COLO668 (cell line): ENCODE results near the gene ATG2B.
A peak's percentile ranks its signal among the peaks of the same experiment; 100 is the strongest.

Source experiments
- DNase-seq: peaks from one replicate; lab custom pipeline; 2025; ENCODE audit not compliant: unreplicated experiment; lab: John Stamatoyannopoulos, UW

Gene ATG2B

GRCh38 chr14:96271421-96271762 is 91.7 kb downstream of the ATG2B start:
- DNase-seq: no peak

DNA sequence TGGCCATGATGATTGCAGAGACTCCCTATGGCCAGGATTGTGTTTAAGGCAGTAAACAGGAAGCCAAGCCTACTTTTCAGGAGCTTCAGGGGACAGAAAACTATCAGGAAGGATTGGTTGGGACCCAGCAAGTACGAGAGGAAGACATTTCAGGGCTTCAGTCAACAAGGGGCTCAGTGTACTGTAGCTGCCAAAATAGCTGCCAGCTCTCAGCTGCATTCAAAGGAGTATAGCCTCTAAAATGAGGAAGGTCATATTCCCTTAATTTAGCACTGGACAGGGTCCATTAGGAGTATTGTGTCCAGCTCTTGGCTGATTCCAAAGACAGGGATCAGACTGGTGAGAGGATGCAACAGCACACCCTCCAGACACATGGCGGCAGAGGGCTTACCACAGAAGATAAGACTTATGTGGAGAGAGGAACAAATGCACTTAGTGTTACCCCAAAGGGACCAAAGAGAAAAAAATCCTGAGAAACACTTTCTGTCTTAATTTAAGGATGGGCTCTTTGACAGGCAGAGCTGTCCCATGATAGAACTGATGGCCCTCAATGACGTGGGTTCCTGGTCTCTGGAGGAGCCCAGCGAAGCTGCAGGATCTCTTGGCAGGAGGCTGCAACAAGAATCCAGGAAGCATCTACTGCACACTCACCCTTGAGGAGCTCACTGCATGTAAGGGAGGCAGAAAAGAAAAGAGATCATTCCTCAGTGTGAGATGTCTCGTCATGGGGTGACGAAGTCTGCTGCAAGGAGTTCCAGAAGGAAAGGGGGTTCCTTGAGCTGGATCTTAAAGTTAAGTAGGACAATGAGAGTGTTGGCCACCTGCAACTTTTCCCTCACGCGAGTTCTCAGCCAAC is 92.3 kb downstream of the ATG2B start:
- no peak for DNase-seq

DNA sequence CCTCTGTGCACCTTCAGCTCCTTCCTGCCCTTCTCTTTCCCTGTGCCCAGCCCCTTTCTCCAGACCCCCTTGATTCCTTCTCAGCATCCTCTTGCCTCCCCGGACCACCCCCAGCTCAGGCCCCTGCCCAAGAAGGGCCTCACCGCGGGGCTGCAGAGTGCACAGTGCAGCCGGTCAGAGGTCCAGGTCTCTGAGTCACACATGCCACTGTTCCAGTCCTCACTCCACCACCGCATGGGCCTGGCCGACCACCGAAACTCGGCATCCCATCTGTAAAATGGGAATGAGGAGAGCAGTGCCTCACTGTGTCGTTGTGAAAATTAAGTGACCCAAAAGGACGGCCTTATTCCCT is 93.8 kb downstream of the ATG2B start:
- no peak for DNase-seq

GRCh38 chr14:96268431-96269358 is 94.4 kb downstream of the ATG2B start:
- peak; percentile 84 for DNase-seq

- DNase-seq: no peak
Observed at GRCh38 chr14:96267916-96268315, 95.2 kb downstream of the ATG2B start.

DNA sequence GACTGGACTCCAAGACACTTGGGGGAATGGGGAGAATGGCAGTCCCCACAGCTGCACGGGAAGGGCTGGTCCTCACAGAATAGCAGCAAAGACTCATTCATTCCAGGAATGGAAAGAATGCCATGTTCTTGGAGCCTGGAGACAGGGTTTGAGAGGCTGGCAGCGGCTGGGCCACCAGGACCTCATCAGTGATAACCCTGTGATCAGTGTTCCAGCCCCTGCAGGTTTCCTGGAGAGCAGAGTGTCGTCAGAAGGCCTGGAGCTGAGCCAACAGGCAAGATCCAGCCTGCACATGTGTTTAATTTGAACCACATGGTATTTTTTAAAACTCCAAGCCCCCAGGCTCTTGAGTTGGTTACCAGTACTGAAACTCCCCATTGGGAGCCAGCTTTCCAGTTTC is 95.8 kb downstream of the ATG2B start:
- peak; percentile 82 for DNase-seq

DNA sequence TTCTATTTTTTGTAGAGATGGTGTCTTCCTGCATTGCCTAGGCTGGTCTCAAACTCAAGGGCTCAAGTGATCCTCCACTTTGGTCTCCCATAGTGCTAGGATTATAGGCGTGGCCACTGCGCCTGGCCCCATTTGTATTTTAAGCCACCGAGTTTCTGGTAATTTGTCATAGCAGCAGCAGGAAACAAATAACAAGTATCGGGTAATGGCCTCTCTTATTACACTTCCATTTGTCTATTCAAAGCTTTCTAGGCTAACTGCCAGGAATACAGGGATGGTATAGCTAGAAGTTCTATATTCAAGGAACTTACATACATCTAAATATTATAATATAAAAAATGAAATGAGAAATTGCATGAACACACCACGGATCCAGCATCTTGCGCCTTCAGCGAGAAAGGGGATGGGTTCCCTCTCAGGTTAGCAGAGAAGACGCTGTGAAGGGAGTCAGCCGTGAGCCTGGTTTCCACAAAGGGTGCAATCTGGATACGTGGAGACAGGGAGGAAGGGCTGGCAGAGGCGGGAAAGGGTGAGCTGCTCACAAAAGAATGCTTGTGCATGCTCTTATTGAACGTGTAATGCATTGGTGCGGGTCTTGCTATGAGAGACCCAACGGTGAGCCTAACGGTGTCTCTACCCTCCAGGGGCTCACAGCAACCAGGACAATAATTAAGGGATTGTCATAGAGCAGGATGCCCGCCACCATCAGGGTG is 97.6 kb downstream of the ATG2B start:
- peak; percentile 64 for DNase-seq

- DNase-seq: no peak
Observed at GRCh38 chr14:96264853-96265252, 98.3 kb downstream of the ATG2B start.

DNA sequence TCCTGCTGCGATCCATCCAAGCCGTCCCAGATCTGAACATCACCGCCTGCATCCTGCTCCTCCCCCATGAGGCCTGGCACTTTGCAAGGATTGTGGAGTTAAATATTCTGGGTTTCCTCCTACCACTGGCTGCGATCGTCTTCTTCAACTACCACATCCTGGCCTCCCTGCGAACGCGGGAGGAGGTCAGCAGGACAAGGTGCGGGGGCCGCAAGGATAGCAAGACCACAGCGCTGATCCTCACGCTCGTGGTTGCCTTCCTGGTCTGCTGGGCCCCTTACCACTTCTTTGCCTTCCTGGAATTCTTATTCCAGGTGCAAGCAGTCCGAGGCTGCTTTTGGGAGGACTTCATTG is 99.0 kb downstream of the ATG2B start:
- DNase-seq: no peak

- no peak for DNase-seq
Observed at GRCh38 chr14:96263347-96264199, 99.6 kb downstream of the ATG2B start.

DNA sequence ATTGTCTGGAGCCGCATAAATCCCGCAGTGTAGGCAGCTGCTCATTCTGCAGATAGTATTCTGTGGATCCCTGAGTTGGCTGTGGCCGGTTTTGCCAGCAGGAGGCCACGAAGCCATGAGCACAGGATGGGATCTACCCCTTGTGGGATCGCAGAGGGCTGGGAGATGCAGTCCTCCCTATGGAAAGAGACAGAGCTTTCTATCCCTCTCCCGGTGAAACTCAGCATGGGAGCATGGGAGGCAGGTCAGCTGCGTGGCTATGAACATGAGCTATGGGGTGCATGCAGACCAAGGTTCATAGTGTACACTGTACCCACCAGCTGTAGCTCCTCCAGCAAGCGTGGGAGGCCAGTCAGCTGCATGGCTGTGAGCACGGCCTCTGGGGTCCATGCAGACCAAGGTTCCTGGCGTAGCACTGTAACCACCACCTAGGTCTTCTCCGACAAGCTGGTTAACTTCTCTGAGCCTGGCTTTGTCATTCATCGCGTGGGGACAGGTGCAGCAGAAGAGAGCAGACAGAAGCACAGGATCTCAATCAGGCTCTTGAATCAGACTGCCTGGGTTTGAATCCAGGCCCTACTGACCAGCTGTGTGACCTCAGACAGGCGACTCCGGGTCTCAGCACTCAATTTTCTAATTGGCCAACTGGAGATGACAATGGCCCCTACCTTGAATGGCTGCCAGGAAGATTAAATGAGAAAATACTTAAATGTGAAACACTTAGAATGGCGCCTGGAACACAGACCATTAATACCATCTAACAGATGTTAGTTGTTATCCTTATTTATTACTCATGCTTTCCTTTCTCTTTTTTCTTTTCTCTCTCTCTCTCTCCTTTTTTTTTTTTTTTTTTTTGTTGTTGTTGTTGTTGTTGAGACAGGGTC is 101.1 kb downstream of the ATG2B start:
- peak; percentile 62 for DNase-seq

DNA sequence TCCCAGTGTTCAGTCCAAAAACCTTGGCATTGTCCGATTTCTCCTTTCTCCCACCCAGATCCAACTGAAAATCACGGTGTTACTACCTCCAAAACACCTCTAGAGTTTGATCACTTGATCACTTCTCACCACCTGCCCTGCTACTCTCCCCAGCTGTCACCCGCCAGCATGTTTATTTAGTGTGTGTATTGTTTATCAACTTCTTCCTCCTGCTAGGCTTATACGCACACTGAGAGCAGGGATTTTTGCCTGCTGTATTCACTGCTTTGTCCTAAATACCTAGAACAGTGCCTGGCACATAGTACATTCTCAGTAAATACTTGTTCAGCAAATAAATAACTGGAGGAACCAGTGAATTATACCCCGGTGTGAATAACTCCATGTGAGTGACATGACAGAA is 102.1 kb downstream of the ATG2B start:
- peak; percentile 85 for DNase-seq

- DNase-seq: peak; percentile 46
Observed at GRCh38 chr14:96260341-96260821, 102.8 kb downstream of the ATG2B start.

DNA sequence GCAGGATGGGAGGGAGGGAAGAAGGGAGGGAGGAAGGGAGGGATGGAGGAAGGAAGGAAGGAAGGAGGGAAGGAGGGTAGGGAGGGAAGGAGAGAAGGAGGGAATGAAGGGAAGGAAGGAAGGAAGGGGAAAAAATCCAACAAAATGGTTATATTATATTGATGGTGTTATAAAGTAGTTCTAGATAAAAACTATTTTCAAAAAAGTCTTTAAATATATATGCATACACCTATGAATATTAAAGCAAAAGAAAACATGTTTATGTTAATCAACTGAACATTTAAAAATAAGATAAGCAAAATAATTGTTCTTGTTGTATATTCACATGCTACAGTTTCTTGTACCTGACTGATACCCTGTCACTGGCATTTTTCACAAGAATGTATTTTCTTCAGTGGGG is 105.2 kb downstream of the ATG2B start:
- DNase-seq: no peak

- DNase-seq: no peak
Observed at GRCh38 chr14:96257056-96257455, 106.1 kb downstream of the ATG2B start.

GRCh38 chr14:96256407-96256806 is 106.7 kb downstream of the ATG2B start:
- no peak for DNase-seq

DNA sequence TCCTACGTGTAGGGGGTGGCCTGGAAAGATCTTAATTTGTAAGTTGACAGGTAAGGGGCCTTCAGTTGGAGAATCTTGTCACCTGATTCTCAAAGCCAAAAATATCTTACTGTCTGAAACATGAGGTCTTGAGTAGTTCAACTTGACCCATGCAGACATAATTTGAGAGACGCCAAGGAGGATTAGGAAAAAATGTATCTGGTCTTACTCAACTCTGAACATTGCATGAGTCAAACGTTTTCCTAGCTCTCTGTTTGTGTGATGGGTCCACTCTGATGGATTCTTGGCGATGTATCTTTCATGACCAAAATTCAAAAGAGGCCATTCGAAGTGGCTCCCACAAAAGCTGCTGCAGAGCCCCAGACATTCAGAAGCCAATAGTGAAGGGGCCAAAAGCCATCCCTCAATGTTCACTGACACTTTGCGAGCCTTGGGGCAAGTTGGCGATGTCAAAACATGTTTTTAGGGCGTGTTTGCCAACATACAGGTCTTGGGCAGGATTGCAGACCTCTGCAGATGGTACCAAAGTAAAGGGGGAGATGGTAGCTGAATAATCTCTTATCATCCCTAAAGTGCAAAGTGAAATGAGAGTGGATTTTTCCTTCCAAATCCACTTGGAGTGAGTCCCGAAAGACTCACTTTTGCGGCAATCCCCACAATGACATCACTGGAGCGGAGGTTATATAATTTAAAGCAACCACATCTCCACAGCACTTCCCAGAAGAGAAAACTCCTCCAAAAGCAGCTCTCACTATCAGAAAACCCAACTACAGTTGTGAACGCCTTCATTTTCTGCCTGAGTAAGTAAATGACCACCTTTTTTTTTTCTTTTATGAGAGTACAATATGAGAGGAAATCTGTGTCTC is 107.4 kb downstream of the ATG2B start, which contains the start of gene BDKRB1:
BDKRB1 (plus strand) TSS at position 710 of the 866 bp plus-strand sequence. CDS start 7,473 bp downstream, outside the sequence.
- no peak for DNase-seq

DNA sequence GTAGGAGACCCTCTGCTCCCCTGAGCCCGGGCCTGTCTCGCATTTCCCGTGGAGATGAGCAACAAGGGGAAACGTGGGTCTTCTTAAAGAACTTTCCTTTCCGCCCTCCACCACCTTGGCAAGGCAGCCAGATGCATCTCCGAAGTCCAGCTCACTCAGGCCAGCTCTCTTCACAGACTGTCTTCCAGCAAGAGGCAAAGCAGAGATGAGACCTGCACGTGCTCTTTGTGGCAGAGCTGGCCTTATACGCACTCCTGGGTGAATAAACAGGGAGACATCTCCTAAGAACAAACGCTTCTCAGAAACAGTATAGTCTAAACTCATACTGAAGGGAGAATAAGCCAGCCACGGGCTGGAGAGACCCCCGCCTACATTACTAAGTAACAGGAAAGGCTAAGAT is 108.5 kb downstream of the ATG2B start:
- DNase-seq: no peak
